GM23338 (cell line): ENCODE data around the gene ZNF524. TPM values are rescaled to one million over a fixed set of nuclear protein-coding genes. Genes with fewer than 3 reads are reported as not detected.

ENCODE experiments used
- ATAC-seq: fragments of 200-7000 bp; cut with Tn5 transposase; 3 replicates; pipeline ENCODE4 v1.9.1; 2020
- DNase-seq: peaks from one replicate; pipeline ENCODE4 v3.0.0-alpha.2; 2015; ENCODE audit warnings: low spot score
- H2AFZ ChIP-seq: fragments of 200-600 bp; sonication (generic); 2 replicates; pipeline ENCODE4 v1.8.0; 2016; ENCODE audit warnings: antibody characterized with exemption, mild to moderate bottlenecking, moderate library complexity
- H3F3A ChIP-seq: fragments of 200-600 bp; sonication (generic); replicated peaks from 2 replicates; pipeline ENCODE4 v1.8.0; 2017; ENCODE audit warnings: antibody characterized with exemption, mixed run types, low read depth
- H3K27ac ChIP-seq: fragments of 200-600 bp; sonication (generic); 2 replicates; pipeline ENCODE4 v1.6.1; 2016; ENCODE audit warnings: low read depth
- H3K27me3 ChIP-seq: fragments of 200-600 bp; sonication (generic); 2 replicates; pipeline ENCODE4 v1.8.0; 2016; ENCODE audit warnings: mild to moderate bottlenecking, mixed run types, moderate library complexity; ENCODE audit not compliant: insufficient read depth
- H3K36me3 ChIP-seq: fragments of 200-600 bp; sonication (generic); 2 replicates; pipeline ENCODE4 v1.8.0; 2016; ENCODE audit warnings: mild to moderate bottlenecking; ENCODE audit not compliant: insufficient read depth
- H3K4me1 ChIP-seq: fragments of 200-600 bp; sonication (generic); 2 replicates; pipeline ENCODE4 v1.8.0; 2016; ENCODE audit warnings: mild to moderate bottlenecking, moderate library complexity; ENCODE audit not compliant: insufficient read depth
- H3K4me2 ChIP-seq: fragments of 200-600 bp; sonication (generic); 2 replicates; pipeline ENCODE4 v1.7.1; 2017; ENCODE audit warnings: mixed run types
- H3K4me3 ChIP-seq: fragments of 200-600 bp; sonication (generic); 2 replicates; pipeline ENCODE4 v1.6.1; 2016; ENCODE audit warnings: mixed run types
- H3K79me2 ChIP-seq: fragments of 200-600 bp; sonication (generic); replicated peaks from 2 replicates; pipeline ENCODE4 v1.8.0; 2017; ENCODE audit warnings: mild to moderate bottlenecking; ENCODE audit not compliant: insufficient read depth
- H3K9me2 ChIP-seq: fragments of 200-600 bp; sonication (generic); 2 replicates; pipeline ENCODE4 v1.8.0; 2017; ENCODE audit not compliant: insufficient read depth
- H4K20me1 ChIP-seq: fragments of 200-600 bp; sonication (generic); replicated peaks from 2 replicates; pipeline ENCODE4 v1.8.0; 2017; ENCODE audit warnings: mild to moderate bottlenecking; ENCODE audit not compliant: insufficient read depth
- H3K27ac Mint-ChIP-seq: 2 replicates; pipeline ENCODE4 v1.8.0; 2020; ENCODE audit warnings: inconsistent platforms, mild to moderate bottlenecking, moderate library complexity, mixed read lengths
- H3K27me3 Mint-ChIP-seq: 3 replicates; pipeline ENCODE4 v1.8.0; 2022; ENCODE audit warnings: low read depth, mild to moderate bottlenecking, moderate library complexity, mixed read lengths, inconsistent platforms; ENCODE audit not compliant: insufficient read depth, poor library complexity
- H3K36me3 Mint-ChIP-seq: 3 replicates; pipeline ENCODE4 v1.8.0; 2021; ENCODE audit warnings: low read depth, mild to moderate bottlenecking, inconsistent platforms, moderate library complexity, mixed read lengths
- H3K4me1 Mint-ChIP-seq: 3 replicates; pipeline ENCODE4 v1.8.0; 2020; ENCODE audit warnings: mild to moderate bottlenecking, inconsistent platforms, mixed read lengths
- H3K4me3 Mint-ChIP-seq: 3 replicates; pipeline ENCODE4 v1.8.0; 2021; ENCODE audit warnings: moderate library complexity, mild to moderate bottlenecking, inconsistent platforms, mixed read lengths
- H3K9me3 Mint-ChIP-seq: 3 replicates; pipeline ENCODE4 v1.8.0; 2020; ENCODE audit warnings: moderate library complexity, mild to moderate bottlenecking, inconsistent platforms, mixed read lengths
- CREB1 ChIP-seq: fragments of 250-450 bp; sonication (Bioruptor Pico); IDR thresholded peaks from 2 replicates; pipeline ENCODE4 v1.5.0; 2020; ENCODE audit warnings: low read depth, mild to moderate bottlenecking, moderate library complexity
- EZH2 ChIP-seq: fragments of 200-600 bp; sonication (generic); IDR thresholded peaks from one replicate; pipeline ENCODE4 v1.8.0; 2017; ENCODE audit warnings: antibody characterized with exemption, mild to moderate bottlenecking, low read depth; ENCODE audit not compliant: unreplicated experiment
- POLR2AphosphoS5 ChIP-seq: IDR thresholded peaks from 2 replicates; pipeline ENCODE4 v1.6.1; 2016; ENCODE audit warnings: antibody characterized with exemption, low read depth
- STAT1 ChIP-seq: IDR thresholded peaks from one replicate; pipeline ENCODE4 v1.6.1; 2016; ENCODE audit warnings: antibody characterized with exemption; ENCODE audit not compliant: unreplicated experiment
- ZNF114 ChIP-seq: fragments of 250-450 bp; sonication (Bioruptor Pico); IDR thresholded peaks from 2 replicates; pipeline ENCODE4 v1.5.0; 2020; ENCODE audit warnings: mild to moderate bottlenecking, moderate library complexity
- ZNF331 ChIP-seq: fragments of 250-450 bp; sonication (Bioruptor Pico); IDR thresholded peaks from 2 replicates; pipeline ENCODE4 v1.5.0; 2020; ENCODE audit warnings: low read depth, mild to moderate bottlenecking, moderate library complexity
- polyA plus RNA-seq: library from polyadenylated mRNA; unstranded; fragments of >200 nt; fragmentation: Nextera tagmentation; extraction: Ambion mirVana; gene quantifications from 2 replicates; pipeline ENCODE4 v1.2.1, GENCODE V29; 2016
- total RNA-seq: library from RNA; depleted of rRNA; stranded (reverse); fragments of >200 nt; shearing (Covaris generic); gene quantifications from 2 replicates; pipeline ENCODE4 v1.2.3, GENCODE V29; 2014
- TF ChIP-seq, protein P1 (sequence below): fragments of 250-450 bp; sonication (Bioruptor Pico); IDR thresholded peaks from 2 replicates; pipeline ENCODE4 v1.5.0; 2020; ENCODE audit warnings: mild to moderate bottlenecking, moderate library complexity
- TF ChIP-seq, protein P2 (sequence below): IDR thresholded peaks from 2 replicates; pipeline ENCODE4 v1.6.1; 2016; ENCODE audit warnings: antibody characterized with exemption

The ZNF524 gene
- total and polyA plus RNA-seq, 2 experiments from 2014 or later, result 6.0 to 8.3 TPM

DNA sequence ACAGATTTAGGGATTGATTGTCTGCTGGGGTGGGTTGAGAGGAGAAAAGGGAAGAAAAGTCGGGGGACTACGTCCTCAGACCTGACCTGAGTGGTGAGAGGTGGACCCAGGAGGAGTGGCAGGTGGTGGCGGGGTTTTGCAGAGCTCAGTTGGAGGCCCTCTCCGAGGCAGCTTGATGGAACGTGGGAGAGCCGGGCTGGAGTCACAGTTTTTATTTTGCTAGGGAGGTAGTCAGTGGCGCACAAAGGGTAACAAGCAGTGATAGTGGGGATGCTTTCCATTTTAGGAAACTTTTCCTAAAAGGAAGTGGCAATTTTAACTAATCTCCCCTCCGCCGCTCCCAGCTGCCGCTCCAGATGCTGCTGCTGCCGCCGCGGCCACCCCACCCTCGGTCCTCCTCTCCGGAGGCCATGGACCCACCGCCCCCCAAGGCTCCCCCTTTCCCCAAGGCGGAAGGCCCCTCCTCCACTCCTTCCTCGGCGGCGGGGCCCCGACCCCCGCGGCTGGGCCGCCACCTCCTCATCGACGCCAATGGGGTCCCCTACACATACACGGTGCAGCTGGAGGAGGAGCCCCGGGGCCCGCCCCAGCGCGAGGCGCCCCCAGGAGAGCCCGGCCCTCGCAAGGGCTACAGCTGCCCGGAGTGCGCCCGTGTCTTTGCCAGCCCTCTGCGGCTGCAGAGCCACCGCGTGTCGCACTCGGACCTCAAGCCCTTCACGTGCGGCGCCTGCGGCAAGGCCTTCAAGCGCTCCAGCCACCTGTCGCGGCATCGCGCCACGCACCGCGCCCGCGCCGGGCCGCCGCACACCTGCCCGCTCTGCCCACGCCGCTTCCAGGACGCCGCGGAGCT lies 42.3 kb downstream of the ZNF524 start (continued):
- TF ChIP-seq STAT1, result no peak
- no peak for TF ChIP-seq ZNF331
- no peak for TF ChIP-seq CREB1
- TF ChIP-seq, protein P1, sequence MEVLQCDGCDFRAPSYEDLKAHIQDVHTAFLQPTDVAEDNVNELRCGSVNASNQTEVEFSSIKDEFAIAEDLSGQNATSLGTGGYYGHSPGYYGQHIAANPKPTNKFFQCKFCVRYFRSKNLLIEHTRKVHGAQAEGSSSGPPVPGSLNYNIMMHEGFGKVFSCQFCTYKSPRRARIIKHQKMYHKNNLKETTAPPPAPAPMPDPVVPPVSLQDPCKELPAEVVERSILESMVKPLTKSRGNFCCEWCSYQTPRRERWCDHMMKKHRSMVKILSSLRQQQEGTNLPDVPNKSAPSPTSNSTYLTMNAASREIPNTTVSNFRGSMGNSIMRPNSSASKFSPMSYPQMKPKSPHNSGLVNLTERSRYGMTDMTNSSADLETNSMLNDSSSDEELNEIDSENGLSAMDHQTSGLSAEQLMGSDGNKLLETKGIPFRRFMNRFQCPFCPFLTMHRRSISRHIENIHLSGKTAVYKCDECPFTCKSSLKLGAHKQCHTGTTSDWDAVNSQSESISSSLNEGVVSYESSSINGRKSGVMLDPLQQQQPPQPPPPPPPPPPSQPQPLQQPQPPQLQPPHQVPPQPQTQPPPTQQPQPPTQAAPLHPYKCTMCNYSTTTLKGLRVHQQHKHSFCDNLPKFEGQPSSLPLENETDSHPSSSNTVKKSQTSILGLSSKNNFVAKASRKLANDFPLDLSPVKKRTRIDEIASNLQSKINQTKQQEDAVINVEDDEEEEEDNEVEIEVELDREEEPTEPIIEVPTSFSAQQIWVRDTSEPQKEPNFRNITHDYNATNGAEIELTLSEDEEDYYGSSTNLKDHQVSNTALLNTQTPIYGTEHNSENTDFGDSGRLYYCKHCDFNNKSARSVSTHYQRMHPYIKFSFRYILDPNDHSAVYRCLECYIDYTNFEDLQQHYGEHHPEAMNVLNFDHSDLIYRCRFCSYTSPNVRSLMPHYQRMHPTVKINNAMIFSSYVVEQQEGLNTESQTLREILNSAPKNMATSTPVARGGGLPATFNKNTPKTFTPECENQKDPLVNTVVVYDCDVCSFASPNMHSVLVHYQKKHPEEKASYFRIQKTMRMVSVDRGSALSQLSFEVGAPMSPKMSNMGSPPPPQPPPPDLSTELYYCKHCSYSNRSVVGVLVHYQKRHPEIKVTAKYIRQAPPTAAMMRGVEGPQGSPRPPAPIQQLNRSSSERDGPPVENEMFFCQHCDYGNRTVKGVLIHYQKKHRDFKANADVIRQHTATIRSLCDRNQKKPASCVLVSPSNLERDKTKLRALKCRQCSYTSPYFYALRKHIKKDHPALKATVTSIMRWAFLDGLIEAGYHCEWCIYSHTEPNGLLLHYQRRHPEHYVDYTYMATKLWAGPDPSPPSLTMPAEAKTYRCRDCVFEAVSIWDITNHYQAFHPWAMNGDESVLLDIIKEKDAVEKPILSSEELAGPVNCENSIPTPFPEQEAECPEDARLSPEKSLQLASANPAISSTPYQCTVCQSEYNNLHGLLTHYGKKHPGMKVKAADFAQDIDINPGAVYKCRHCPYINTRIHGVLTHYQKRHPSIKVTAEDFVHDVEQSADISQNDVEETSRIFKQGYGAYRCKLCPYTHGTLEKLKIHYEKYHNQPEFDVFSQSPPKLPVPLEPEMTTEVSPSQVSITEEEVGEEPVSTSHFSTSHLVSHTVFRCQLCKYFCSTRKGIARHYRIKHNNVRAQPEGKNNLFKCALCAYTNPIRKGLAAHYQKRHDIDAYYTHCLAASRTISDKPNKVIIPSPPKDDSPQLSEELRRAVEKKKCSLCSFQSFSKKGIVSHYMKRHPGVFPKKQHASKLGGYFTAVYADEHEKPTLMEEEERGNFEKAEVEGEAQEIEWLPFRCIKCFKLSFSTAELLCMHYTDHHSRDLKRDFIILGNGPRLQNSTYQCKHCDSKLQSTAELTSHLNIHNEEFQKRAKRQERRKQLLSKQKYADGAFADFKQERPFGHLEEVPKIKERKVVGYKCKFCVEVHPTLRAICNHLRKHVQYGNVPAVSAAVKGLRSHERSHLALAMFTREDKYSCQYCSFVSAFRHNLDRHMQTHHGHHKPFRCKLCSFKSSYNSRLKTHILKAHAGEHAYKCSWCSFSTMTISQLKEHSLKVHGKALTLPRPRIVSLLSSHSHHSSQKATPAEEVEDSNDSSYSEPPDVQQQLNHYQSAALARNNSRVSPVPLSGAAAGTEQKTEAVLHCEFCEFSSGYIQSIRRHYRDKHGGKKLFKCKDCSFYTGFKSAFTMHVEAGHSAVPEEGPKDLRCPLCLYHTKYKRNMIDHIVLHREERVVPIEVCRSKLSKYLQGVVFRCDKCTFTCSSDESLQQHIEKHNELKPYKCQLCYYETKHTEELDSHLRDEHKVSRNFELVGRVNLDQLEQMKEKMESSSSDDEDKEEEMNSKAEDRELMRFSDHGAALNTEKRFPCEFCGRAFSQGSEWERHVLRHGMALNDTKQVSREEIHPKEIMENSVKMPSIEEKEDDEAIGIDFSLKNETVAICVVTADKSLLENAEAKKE (CRISPR knock-in tag), result no peak

DNA sequence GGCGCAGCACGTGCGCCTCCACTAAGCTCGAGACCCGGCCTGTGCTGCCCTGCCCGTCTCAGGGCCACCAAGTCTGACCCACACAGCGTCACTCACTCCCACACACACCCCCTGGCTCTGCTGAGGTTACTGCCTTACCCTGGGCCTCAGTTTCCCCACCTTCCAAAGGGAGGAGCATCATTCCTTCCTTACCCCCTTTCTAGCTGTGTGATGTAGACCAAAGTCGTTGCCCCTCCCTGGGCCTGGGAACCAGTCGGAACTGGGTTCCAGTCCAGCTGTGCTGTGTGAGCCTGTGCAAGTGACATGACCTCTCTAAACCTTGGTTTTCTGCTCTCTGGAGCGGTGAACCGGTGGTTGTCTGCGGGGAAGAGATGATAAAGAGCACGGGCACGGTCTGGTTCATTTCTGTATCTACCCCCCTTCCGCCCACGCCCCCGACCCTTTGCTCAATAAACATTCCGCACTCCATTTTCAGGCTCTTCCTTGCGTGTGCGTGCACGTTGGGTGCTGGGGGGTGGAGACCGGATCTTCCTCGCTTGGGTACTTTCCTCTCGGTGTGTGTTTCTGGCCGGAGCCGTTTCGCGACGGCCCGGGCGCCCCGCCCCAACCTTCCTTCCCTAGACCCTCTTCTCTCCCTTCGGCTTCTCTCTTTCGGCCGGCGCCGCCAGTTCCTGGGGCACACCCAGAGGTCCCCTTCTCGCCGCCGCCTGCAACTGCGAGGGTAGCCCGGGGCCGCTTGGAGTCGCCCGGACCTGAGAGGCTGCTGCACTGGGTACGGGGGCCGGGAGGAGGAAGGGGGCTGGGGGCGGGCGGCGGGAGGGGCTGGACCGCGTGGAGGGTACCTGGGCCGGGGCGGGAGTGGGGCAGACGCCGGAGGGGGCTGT lies 43.2 kb downstream of the ZNF524 start, which contains the start of gene ZNF581:
Gene ZNF581 (plus strand): TSS at position 647 of the 884 bp plus-strand sequence. CDS start 923 bp downstream, outside the sequence.
- Mint-ChIP-seq H3K4me3 (peak within 1 kb of the TSS; percentile 84), H3K4me1 (peaks cover 25% of the 10 kb centered on the region), H3K9me3 (peaks cover 8% of the 10 kb centered on the region), H3K36me3 (peaks cover 47% of the 10 kb centered on the region), H3K27ac (peak within 1 kb of the TSS; percentile 97), H3K27me3 (peaks cover 39% of the 10 kb centered on the region)
- Histone ChIP-seq H3K79me2 (peaks cover 37% of the 10 kb centered on the region), H4K20me1 (no peaks in the 10 kb centered on the region), H3F3A (peaks cover 35% of the 10 kb centered on the region), H3K4me3 (peak within 1 kb of the TSS; percentile 89), H3K4me2 (peak within 1 kb of the TSS; percentile 96), H3K9me2 (0 out of 2 replicates have a peak, but pooled peaks cover 3% of the 10 kb centered on the region), H3K36me3 (no peaks in the 10 kb centered on the region), H2AFZ (peak within 1 kb of the TSS; percentile 80; the same call in 1 of the 2 replicates), H3K27me3 (no peaks in the 10 kb centered on the region), H3K27ac (0 out of 2 replicates have a peak within 1 kb of the TSS, but pooled peaks have one; percentile 59), H3K4me1 (no peaks in the 10 kb centered on the region; the same call in 1 of the 2 replicates)
- no peak for TF ChIP-seq ZNF114 (CRISPR knock-in tag)
- no peak for TF ChIP-seq STAT1
- TF ChIP-seq, protein P2, sequence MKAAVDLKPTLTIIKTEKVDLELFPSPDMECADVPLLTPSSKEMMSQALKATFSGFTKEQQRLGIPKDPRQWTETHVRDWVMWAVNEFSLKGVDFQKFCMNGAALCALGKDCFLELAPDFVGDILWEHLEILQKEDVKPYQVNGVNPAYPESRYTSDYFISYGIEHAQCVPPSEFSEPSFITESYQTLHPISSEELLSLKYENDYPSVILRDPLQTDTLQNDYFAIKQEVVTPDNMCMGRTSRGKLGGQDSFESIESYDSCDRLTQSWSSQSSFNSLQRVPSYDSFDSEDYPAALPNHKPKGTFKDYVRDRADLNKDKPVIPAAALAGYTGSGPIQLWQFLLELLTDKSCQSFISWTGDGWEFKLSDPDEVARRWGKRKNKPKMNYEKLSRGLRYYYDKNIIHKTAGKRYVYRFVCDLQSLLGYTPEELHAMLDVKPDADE, result peak; percentile 46; the same call in 1 of the 2 replicates
- TF ChIP-seq POLR2AphosphoS5, result peak; percentile 59; the same call in 1 of the 2 replicates
- peak; percentile 77 for TF ChIP-seq CREB1
- no peak for TF ChIP-seq EZH2
- DNase-seq (peak; percentile 85), ATAC-seq (peak; percentile 20)
